Loucy (cell line): ENCODE measurements around the gene SCNN1A.

Experiments
- H2AFZ ChIP-seq: fragments of 200-600 bp; sonication (generic); 2 replicates; pipeline ENCODE4 v1.6.0; 2016; ENCODE audit warnings: antibody characterized with exemption, mild to moderate bottlenecking, low read length, moderate library complexity
- H3F3A ChIP-seq: fragments of 200-600 bp; 2 replicates; pipeline ENCODE4 v1.6.0; 2016; ENCODE audit warnings: antibody characterized with exemption, low read depth, mild to moderate bottlenecking
- H3K27me3 ChIP-seq: fragments of 200-600 bp; sonication (generic); 2 replicates; pipeline ENCODE4 v1.6.1; 2014; ENCODE audit warnings: low read length, mild to moderate bottlenecking; ENCODE audit not compliant: insufficient read depth, poor library complexity, severe bottlenecking
- H3K36me3 ChIP-seq: fragments of 200-600 bp; sonication (generic); 2 replicates; pipeline ENCODE4 v1.6.1; 2016; ENCODE audit warnings: low read length; ENCODE audit not compliant: insufficient read depth
- H3K4me1 ChIP-seq: fragments of 200-600 bp; sonication (generic); 2 replicates; pipeline ENCODE4 v1.5.1; 2014; ENCODE audit warnings: low read length, mild to moderate bottlenecking; ENCODE audit not compliant: insufficient read depth, poor library complexity, severe bottlenecking
- H3K4me2 ChIP-seq: fragments of 200-600 bp; sonication (generic); 2 replicates; pipeline ENCODE4 v1.6.0; 2014; ENCODE audit warnings: antibody characterized with exemption, low read length, low read depth, mild to moderate bottlenecking; ENCODE audit not compliant: poor library complexity, severe bottlenecking
- H3K4me3 ChIP-seq: fragments of 200-600 bp; sonication (generic); 2 replicates; pipeline ENCODE4 v1.5.1; 2014; ENCODE audit warnings: low read length, mild to moderate bottlenecking, mixed read lengths; ENCODE audit not compliant: poor library complexity, severe bottlenecking
- H3K79me2 ChIP-seq: fragments of 200-600 bp; sonication (generic); 2 replicates; pipeline ENCODE4 v1.6.1; 2014; ENCODE audit warnings: low read length; ENCODE audit not compliant: insufficient read depth
- H3K9ac ChIP-seq: fragments of 200-600 bp; sonication (generic); 2 replicates; pipeline ENCODE4 v1.6.0; 2014; ENCODE audit warnings: mild to moderate bottlenecking, low read depth, low read length, moderate library complexity; ENCODE audit not compliant: poor library complexity, severe bottlenecking
- H3K9me2 ChIP-seq: fragments of 200-600 bp; sonication (generic); replicated peaks from 2 replicates; pipeline ENCODE4 v1.6.1; 2016; ENCODE audit warnings: low read depth, low read length, mixed read lengths
- H3K9me3 ChIP-seq: fragments of 200-600 bp; sonication (generic); 2 replicates; pipeline ENCODE4 v1.6.1; 2014; ENCODE audit warnings: mild to moderate bottlenecking, antibody characterized with exemption, low read length, low read depth; ENCODE audit not compliant: insufficient read depth
- H4K20me1 ChIP-seq: fragments of 200-600 bp; sonication (generic); 2 replicates; pipeline ENCODE4 v1.6.0; 2014; ENCODE audit warnings: antibody characterized with exemption, low read length, mild to moderate bottlenecking; ENCODE audit not compliant: insufficient read depth, poor library complexity, severe bottlenecking
- EZH2phosphoT487 ChIP-seq: fragments of 200-600 bp; IDR thresholded peaks from 2 replicates; pipeline ENCODE4 v1.6.1; 2018; ENCODE audit warnings: antibody characterized with exemption, mild to moderate bottlenecking, moderate library complexity, borderline replicate concordance
- TF ChIP-seq, protein P1 (sequence below): fragments of 200-600 bp; sonication (generic); conservative IDR thresholded peaks from 2 replicates; pipeline ENCODE4 v1.5.1; 2014; ENCODE audit warnings: mild to moderate bottlenecking, antibody characterized with exemption, low read length

SCNN1A gene

DNA sequence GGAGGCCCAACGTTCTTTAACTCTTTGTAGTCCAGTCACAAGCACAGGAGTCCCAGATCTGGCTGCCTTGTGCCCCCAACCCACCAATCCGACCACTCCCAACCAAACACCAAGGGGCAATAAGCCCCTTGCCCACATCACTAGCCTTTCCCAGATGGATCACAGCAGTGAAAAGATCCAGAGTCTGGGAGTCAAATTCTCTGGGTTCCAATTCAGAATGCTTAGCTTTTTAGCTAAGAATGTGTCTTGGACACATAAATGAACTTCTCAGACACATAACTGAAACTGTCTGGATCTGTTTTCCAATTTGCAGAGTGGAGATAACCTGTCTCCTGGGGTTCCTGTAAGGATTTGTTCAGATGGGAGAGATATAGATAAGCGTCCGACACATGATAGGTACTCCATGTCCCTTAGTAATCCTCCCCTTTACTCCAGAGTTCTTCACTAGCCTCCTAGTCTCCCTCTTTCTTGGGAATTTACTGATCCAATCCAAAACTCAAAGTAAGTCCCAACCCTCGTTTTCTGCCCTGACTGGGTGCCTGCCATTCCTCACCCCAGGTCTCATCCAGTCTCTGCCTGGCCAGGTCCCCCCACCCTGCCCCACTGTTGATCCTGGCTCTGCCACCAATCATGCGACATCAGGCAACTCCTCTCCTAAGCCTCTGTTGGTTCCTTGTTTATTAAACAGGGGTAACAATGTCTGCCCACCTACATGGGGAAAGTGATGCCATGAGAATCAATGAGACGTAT, 33.0 kb downstream of the SCNN1A start:
- no peaks in the 10 kb centered on the region for H3K9me3 ChIP-seq

DNA sequence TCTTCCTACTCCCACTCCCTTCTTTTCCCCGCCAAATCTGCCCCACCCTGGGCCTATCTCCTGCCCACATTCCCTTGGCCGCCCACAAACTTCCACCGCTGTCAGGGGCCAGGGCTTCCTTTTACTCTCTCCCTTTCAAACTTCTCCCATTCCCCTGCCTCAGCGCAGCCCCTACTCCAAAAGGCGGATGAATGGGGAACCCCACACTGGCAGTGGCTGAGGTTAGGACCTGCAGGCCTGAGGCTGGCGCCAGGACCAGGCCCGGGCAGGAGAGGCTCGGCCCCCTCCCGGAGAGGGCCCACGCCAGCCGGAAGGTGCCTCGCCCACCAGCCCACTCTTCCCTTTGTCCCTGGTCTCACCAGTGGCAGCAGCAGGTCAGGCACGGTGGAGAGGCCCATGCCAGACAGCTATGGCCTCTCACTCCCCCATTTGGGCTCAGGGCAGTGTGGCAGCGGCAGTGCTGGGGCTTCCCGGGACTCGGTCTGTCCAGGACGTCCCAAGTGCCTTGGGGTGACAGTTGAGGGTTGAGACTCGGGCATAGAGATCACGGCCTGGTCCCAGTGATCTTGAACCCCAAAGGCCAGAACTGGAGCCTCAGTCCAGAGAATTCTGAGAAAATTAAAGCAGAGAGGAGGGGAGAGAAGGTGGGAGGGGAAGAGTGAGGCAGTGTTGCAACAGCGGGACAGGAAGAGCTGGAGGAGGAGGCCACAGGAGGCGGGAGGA, 33.8 kb downstream of the SCNN1A start, which contains the start of gene TNFRSF1A:
TSS of gene TNFRSF1A (minus strand) at position 660 of the 723 bp plus-strand sequence. CDS start at position 398, 262 bp downstream.
- Histone ChIP-seq H3K79me2 (peaks cover 63% of the 10 kb centered on the region), H3F3A (peaks cover 8% of the 10 kb centered on the region; the same call in 1 of the 2 replicates), H3K4me3 (peak within 1 kb of the TSS; percentile 94), H3K9ac (peak within 1 kb of the TSS; percentile 100), H3K4me2 (peak within 1 kb of the TSS; percentile 100), H4K20me1 (peaks cover 31% of the 10 kb centered on the region), H3K27me3 (peaks cover 11% of the 10 kb centered on the region), H2AFZ (peak within 1 kb of the TSS; percentile 4; the same call in 1 of the 2 replicates), H3K9me3 (no peaks in the 10 kb centered on the region), H3K4me1 (peaks cover 74% of the 10 kb centered on the region), H3K9me2 (no peaks in the 10 kb centered on the region), H3K36me3 (no peaks in the 10 kb centered on the region)
- no peak for TF ChIP-seq EZH2phosphoT487
- TF ChIP-seq, protein P1, sequence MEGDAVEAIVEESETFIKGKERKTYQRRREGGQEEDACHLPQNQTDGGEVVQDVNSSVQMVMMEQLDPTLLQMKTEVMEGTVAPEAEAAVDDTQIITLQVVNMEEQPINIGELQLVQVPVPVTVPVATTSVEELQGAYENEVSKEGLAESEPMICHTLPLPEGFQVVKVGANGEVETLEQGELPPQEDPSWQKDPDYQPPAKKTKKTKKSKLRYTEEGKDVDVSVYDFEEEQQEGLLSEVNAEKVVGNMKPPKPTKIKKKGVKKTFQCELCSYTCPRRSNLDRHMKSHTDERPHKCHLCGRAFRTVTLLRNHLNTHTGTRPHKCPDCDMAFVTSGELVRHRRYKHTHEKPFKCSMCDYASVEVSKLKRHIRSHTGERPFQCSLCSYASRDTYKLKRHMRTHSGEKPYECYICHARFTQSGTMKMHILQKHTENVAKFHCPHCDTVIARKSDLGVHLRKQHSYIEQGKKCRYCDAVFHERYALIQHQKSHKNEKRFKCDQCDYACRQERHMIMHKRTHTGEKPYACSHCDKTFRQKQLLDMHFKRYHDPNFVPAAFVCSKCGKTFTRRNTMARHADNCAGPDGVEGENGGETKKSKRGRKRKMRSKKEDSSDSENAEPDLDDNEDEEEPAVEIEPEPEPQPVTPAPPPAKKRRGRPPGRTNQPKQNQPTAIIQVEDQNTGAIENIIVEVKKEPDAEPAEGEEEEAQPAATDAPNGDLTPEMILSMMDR: no peak

More for the DNA sequence above, 33.0 kb downstream of the SCNN1A start:
- Histone ChIP-seq H3K27me3 (peaks cover 11% of the 10 kb centered on the region), H3K9ac (peak overlapping the region; percentile 100), H3K36me3 (no peaks in the 10 kb centered on the region), H3K4me2 (peak overlapping the region; percentile 100), H4K20me1 (peaks cover 31% of the 10 kb centered on the region), H3K79me2 (peaks cover 57% of the 10 kb centered on the region), H3F3A (peaks cover 8% of the 10 kb centered on the region; the same call in 1 of the 2 replicates), H2AFZ (peak overlapping the region; percentile 4; the same call in 1 of the 2 replicates), H3K4me1 (peaks cover 76% of the 10 kb centered on the region), H3K4me3 (peak overlapping the region; percentile 94), H3K9me2 (no peaks in the 10 kb centered on the region)
- TF ChIP-seq, protein P1: no peak
- TF ChIP-seq EZH2phosphoT487: no peak

DNA sequence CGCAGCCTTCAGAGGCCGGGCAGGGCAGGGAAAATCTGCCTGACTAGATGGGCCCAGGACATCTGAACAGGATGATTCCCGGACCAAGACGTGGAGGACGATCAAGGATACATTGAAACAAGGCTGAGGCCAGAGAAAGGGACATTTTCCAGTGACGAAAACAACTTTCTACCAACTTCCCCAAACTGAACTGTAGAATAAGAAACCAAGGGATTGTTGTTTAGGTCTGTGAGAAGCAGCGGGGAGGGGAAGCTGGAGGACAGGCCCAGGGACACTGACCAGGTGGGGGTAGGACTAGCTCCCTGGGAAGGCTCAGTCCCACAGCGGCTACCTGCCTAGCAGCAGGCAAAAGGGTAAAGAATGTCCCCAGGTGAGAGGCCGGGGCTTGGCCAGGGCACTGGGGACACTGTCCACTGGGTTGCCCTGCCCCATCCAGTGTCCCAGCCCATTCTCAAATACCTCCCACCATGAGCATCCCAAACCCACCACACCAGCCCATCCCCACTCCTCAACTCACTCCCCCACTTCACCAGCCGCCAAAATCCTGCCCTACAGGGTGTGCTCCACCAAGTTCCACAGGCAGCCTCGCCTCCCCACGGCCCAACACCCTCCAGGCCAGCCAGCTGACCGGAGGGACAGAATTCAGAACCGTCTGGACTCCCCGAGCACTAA, 34.5 kb downstream of the SCNN1A start:
- Histone ChIP-seq H4K20me1 (peaks cover 35% of the 10 kb centered on the region), H3K9me2 (no peaks in the 10 kb centered on the region), H2AFZ (no peak overlapping the region), H3K4me3 (peak overlapping the region; percentile 94), H3K9me3 (no peaks in the 10 kb centered on the region), H3K79me2 (peaks cover 69% of the 10 kb centered on the region), H3K9ac (peak overlapping the region; percentile 100), H3K36me3 (no peaks in the 10 kb centered on the region), H3K4me1 (peaks cover 69% of the 10 kb centered on the region), H3F3A (peaks cover 10% of the 10 kb centered on the region; the same call in 1 of the 2 replicates), H3K27me3 (peaks cover 11% of the 10 kb centered on the region), H3K4me2 (peak overlapping the region; percentile 100)
- no peak for TF ChIP-seq EZH2phosphoT487
- TF ChIP-seq, protein P1: no peak
